Subcutaneous adipose tissue (tissue), 4 donors: ENCODE measurements around the gene RASA3. TPM values are rescaled to one million over a fixed set of nuclear protein-coding genes. Genes with fewer than 3 reads are reported as not detected.

ENCODE experiments used
- CTCF ChIP-seq: fragments of 450-650 bp; IDR thresholded peaks from one replicate; pipeline ENCODE4 v1.5.1; 2016; ENCODE audit warnings: low read depth, mild to moderate bottlenecking, control low read depth, antibody characterized with exemption, moderate library complexity
- total RNA-seq, 4 donors: library from RNA; depleted of rRNA; stranded (reverse); fragments of >200 nt; gene quantifications; one replicate each; pipeline ENCODE4 v1.1.0, GENCODE V29; 2016

Gene RASA3
- total RNA-seq, 4 donors from 2014 or later: 36.9 to 70.1 (median 46.3) TPM

- no peak for TF ChIP-seq CTCF
These were observed 19.3 kb upstream of the RASA3 start for GRCh38 chr13:114151565-114152284.

- TF ChIP-seq CTCF: no peak
These were observed 18.6 kb upstream of the RASA3 start for GRCh38 chr13:114151031-114151430.

- TF ChIP-seq CTCF: no peak
These were observed 17.6 kb upstream of the RASA3 start for GRCh38 chr13:114149774-114150740.

- TF ChIP-seq CTCF: no peak
These were observed 16.1 kb upstream of the RASA3 start for GRCh38 chr13:114148521-114148855.

- no peak for TF ChIP-seq CTCF
These were observed 15.5 kb upstream of the RASA3 start for GRCh38 chr13:114147803-114148520.

- no peak for TF ChIP-seq CTCF
These were observed 14.2 kb upstream of the RASA3 start for GRCh38 chr13:114146629-114147028.

- TF ChIP-seq CTCF: no peak
These were observed 13.8 kb upstream of the RASA3 start for GRCh38 chr13:114146173-114146572.
